ENCODE data around the gene TRIM47.
A peak's percentile ranks its signal among the peaks of the same experiment; 100 is the strongest.

The TRIM47 gene

DNA sequence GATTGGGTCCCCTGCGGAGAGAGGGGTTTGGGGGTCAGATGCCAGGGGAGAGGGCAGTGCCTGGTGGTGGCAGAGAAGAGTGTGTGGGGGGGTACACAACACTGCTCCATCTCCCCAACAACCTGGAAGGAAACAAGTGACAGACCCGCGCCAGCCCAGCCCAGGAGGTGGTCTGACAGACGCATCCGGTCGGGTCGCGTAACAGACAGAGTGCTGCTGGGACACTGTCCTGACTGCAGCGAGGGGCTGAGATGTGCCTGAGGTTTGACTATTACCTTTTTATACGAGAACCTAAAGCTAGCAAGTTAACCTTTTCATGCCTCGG lies 50.3 kb downstream of the TRIM47 start:
- TF ChIP-seq, protein P1, sequence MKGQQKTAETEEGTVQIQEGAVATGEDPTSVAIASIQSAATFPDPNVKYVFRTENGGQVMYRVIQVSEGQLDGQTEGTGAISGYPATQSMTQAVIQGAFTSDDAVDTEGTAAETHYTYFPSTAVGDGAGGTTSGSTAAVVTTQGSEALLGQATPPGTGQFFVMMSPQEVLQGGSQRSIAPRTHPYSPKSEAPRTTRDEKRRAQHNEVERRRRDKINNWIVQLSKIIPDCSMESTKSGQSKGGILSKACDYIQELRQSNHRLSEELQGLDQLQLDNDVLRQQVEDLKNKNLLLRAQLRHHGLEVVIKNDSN (IDR thresholded peaks at IDR 0.05) = no peak
- no peak for TF ChIP-seq YY1 (IDR thresholded peaks at IDR 0.05; ENCODE audit: low read depth)
- TF ChIP-seq FOXM1 (IDR thresholded peaks at IDR 0.05; ENCODE audit: borderline replicate concordance, low read depth) = no peak
- TF ChIP-seq TEAD4 (IDR thresholded peaks at IDR 0.05) = no peak
- no peak for TF ChIP-seq EP300 (IDR thresholded peaks at IDR 0.05; ENCODE audit: borderline replicate concordance)
- TF ChIP-seq, protein P2, sequence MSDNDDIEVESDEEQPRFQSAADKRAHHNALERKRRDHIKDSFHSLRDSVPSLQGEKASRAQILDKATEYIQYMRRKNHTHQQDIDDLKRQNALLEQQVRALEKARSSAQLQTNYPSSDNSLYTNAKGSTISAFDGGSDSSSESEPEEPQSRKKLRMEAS (IDR thresholded peaks at IDR 0.05) = no peak
- TF ChIP-seq RAD21 (IDR thresholded peaks at IDR 0.05; ENCODE audit: low read depth) = no peak
- TF ChIP-seq ZBTB7A (IDR thresholded peaks at IDR 0.05; ENCODE audit: low read depth) = no peak
- no peak for TF ChIP-seq EGR1 (IDR thresholded peaks at IDR 0.05)
- no peak for TF ChIP-seq TAF1 (IDR thresholded peaks at IDR 0.05; ENCODE audit: low read depth)
- no peak for TF ChIP-seq CEBPB (IDR thresholded peaks at IDR 0.05)
- TF ChIP-seq, protein P3, sequence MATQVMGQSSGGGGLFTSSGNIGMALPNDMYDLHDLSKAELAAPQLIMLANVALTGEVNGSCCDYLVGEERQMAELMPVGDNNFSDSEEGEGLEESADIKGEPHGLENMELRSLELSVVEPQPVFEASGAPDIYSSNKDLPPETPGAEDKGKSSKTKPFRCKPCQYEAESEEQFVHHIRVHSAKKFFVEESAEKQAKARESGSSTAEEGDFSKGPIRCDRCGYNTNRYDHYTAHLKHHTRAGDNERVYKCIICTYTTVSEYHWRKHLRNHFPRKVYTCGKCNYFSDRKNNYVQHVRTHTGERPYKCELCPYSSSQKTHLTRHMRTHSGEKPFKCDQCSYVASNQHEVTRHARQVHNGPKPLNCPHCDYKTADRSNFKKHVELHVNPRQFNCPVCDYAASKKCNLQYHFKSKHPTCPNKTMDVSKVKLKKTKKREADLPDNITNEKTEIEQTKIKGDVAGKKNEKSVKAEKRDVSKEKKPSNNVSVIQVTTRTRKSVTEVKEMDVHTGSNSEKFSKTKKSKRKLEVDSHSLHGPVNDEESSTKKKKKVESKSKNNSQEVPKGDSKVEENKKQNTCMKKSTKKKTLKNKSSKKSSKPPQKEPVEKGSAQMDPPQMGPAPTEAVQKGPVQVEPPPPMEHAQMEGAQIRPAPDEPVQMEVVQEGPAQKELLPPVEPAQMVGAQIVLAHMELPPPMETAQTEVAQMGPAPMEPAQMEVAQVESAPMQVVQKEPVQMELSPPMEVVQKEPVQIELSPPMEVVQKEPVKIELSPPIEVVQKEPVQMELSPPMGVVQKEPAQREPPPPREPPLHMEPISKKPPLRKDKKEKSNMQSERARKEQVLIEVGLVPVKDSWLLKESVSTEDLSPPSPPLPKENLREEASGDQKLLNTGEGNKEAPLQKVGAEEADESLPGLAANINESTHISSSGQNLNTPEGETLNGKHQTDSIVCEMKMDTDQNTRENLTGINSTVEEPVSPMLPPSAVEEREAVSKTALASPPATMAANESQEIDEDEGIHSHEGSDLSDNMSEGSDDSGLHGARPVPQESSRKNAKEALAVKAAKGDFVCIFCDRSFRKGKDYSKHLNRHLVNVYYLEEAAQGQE (IDR thresholded peaks at IDR 0.05; ENCODE audit: low read depth) = no peak
- no peak for TF ChIP-seq TCF12 (IDR thresholded peaks at IDR 0.05; ENCODE audit: low read depth)
- no peak for TF ChIP-seq CREB1 (IDR thresholded peaks at IDR 0.05; ENCODE audit: low read depth)
- no peak for TF ChIP-seq NFIC (IDR thresholded peaks at IDR 0.05)

DNA sequence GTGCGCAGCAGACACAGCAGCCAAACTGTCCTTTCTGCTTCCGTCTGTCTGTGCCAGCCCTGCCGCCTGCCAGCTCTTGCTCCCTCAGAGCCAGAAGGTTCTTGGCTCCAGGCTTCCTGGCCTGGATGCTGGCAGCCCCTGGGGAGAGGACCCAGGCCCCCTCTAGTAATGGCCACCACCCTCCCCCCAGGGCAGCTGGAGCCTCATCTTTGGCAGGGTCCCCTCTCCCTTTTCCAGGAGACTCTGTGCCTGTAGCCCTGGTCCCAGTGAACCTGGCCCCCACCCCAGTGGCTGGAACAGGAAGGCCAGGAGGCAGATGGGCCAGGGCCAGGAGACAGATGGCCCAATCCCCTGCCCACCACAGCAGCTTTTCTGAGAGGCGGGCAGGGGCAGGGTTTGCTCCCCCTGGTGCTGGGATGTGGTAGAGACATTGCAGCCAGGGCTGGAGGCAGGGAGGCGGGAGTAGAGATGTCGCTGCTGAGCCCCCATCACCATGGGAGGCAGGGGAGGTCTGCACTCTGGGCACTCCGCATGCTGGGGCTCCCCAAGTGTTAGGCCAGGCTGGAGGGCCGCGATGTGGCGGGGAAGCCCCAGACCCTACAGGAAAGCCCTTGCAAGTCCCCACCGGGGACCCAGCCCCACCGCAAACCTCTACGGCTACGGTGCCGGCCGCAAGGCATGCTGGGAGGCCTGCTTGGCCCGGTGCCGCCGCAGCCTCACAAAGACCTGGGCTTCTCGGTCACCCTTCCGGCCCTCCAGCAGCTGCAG lies 50.9 kb downstream of the TRIM47 start:
- peak; percentile 10; the same call in 1 of the 2 replicates for TF ChIP-seq RAD21 (IDR thresholded peaks at IDR 0.05; ENCODE audit: low read depth)
- TF ChIP-seq, protein P1 (IDR thresholded peaks at IDR 0.05) = no peak

DNA sequence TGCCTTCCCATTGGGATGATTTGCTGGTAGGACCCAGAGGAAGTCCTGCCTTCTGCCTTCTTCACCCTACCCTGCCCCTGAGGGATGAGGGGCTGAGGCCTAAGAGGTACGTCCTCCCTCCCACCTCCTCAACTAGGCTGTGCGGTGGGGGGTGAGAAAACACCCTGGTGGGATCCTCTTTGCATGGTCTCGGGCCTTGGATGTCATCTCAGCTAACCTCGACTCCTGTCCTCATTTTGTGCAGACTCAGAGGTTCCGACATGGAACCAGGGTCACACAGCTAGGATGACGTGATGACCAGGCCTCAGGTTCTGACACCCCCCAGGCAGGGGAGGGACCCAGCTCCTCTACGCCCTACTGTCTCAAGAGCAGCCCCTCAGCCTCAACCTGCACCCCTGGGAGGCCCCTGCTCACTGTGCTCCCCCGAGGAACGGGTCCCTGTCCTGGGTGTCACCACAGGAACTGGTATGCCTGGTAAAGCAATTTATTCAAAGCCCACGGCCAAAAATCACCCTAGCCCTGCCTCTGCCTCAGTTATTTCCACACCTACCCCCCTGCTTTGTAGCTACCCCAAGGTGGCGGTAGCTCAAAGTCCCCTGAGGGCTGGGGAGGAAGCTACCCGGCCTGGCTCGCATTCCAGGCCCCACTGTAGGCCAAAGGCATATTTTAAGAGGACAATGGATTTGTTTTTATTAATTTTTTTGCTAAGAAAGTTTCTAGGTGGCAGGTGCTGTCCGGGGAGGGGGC lies 51.6 kb downstream of the TRIM47 start:
- TF ChIP-seq TCF12 (IDR thresholded peaks at IDR 0.05; ENCODE audit: low read depth) = no peak
- no peak for TF ChIP-seq RAD21 (IDR thresholded peaks at IDR 0.05; ENCODE audit: low read depth)
- TF ChIP-seq, protein P2 (IDR thresholded peaks at IDR 0.05) = no peak
- TF ChIP-seq YY1 (IDR thresholded peaks at IDR 0.05; ENCODE audit: low read depth) = no peak
- TF ChIP-seq EGR1 (IDR thresholded peaks at IDR 0.05) = no peak
- TF ChIP-seq, protein P1 (IDR thresholded peaks at IDR 0.05) = no peak
- no peak for TF ChIP-seq CEBPB (IDR thresholded peaks at IDR 0.05)
- TF ChIP-seq FOXM1 (IDR thresholded peaks at IDR 0.05; ENCODE audit: borderline replicate concordance, low read depth) = no peak
- no peak for TF ChIP-seq TAF1 (IDR thresholded peaks at IDR 0.05; ENCODE audit: low read depth)
- TF ChIP-seq TEAD4 (IDR thresholded peaks at IDR 0.05) = no peak
- TF ChIP-seq NFIC (IDR thresholded peaks at IDR 0.05) = no peak
- TF ChIP-seq CREB1 (IDR thresholded peaks at IDR 0.05; ENCODE audit: low read depth) = no peak

DNA sequence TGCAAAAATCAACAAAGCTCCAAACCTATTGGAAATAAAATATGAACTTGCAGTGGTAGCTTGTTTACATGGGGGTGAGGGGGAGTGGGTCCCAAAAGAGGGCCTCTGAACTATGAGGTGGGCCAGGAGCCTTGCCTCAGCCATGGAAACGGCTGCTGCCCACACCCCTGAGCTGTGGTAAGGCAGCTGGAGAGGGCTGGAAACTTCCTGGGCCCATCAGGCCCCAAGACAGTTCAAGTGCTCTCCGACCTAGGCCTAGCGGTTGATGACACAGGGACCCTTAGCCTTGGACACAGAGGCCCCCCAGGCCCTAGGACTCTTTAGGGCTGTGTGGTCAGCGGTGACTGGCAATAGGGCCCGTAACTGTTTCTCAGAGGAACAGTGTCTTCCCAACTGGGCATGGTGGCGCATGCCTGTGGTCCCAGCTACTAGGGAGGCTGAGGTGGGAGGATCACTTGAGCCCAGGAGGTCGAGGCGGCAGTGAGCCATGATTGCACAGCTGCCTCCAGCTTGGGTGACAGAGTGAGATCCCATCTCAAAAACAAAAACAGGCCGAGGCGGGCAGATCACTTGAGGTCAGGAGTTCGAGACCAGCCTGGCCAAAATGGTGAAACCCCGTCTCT lies 52.5 kb downstream of the TRIM47 start:
- TF ChIP-seq RAD21 (IDR thresholded peaks at IDR 0.05; ENCODE audit: low read depth) (no peak), FOXM1 (IDR thresholded peaks at IDR 0.05; ENCODE audit: borderline replicate concordance, low read depth) (no peak), TCF12 (IDR thresholded peaks at IDR 0.05; ENCODE audit: low read depth) (no peak), NFIC (IDR thresholded peaks at IDR 0.05) (no peak), YY1 (IDR thresholded peaks at IDR 0.05; ENCODE audit: low read depth) (no peak)
- TF ChIP-seq, protein P3 (IDR thresholded peaks at IDR 0.05; ENCODE audit: low read depth) = no peak

DNA sequence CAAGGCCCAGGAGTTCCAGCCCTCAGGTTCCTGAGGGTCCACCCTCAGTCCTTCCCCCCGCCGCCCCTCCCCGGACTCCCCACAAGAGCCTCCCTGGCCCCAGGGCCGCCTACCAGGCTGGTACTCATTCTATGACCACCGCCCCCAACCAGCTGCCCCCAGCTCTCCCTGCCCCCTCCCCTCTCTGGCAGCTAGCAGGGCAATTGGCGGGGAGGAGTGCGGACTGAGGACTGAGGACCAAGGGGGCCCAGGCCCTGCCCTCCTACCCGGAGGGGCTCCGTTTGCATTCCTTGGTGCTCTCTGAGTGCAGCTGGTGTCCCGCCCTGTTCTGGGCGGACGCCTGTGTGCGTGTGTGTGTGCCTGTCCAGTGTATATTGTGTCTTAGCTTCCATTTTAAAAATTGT lies 53.2 kb downstream of the TRIM47 start:
- TF ChIP-seq, protein P1 (IDR thresholded peaks at IDR 0.05) = no peak
- TF ChIP-seq, protein P2 (IDR thresholded peaks at IDR 0.05) = no peak
- TF ChIP-seq NFIC (IDR thresholded peaks at IDR 0.05) (no peak), YY1 (IDR thresholded peaks at IDR 0.05; ENCODE audit: low read depth) (no peak), CEBPB (IDR thresholded peaks at IDR 0.05) (no peak), RAD21 (IDR thresholded peaks at IDR 0.05; ENCODE audit: low read depth) (no peak), TAF1 (IDR thresholded peaks at IDR 0.05; ENCODE audit: low read depth) (no peak), ZBTB7A (IDR thresholded peaks at IDR 0.05; ENCODE audit: low read depth) (no peak), CREB1 (IDR thresholded peaks at IDR 0.05; ENCODE audit: low read depth) (no peak), EP300 (IDR thresholded peaks at IDR 0.05; ENCODE audit: borderline replicate concordance) (no peak), EGR1 (IDR thresholded peaks at IDR 0.05) (no peak), FOXM1 (IDR thresholded peaks at IDR 0.05; ENCODE audit: borderline replicate concordance, low read depth) (no peak), TEAD4 (IDR thresholded peaks at IDR 0.05) (no peak), TCF12 (IDR thresholded peaks at IDR 0.05; ENCODE audit: low read depth) (no peak)
- TF ChIP-seq, protein P3 (IDR thresholded peaks at IDR 0.05; ENCODE audit: low read depth) = no peak

Measured in Ishikawa (cell line).